ENCODE data around the gene CTNND2. TPM values are rescaled to one million over a fixed set of nuclear protein-coding genes. Genes with fewer than 3 reads are reported as not detected.
"Not testable (repeated sequence)": the region's sequence is repeated elsewhere in the genome, so short reads cannot be mapped to it uniquely, and the experiment has no call there.

The CTNND2 gene
- total RNA-seq, 2 experiments from 2014 or later: not detected

DNA sequence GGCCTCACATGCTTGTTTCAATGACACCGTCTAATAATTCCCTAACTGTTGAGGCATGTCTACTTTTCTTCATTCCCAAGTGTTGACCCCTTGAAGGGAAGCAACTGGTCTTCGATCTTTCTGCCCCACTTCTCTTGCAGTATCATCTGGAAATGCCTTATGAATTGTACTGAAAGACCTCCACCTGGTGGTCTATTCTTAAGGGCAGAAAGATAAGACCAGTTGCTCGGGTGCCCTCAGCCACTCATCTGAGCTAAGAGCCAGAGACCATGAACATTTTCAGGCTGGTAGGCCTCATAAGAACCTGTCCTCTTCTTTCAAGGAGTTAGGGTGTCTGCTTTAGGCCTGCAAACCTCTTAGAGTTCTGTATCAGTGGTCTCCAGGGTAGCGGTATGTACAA, 542.5 kb downstream of the CTNND2 start:
- Mint-ChIP-seq H3K36me3 (ENCODE audit: low read depth) (no peaks in the 10 kb centered on the region), H3K4me3 (no peak overlapping the region), H3K4me1 (no peaks in the 10 kb centered on the region), H3K27ac (no peak overlapping the region), H3K27me3 (no peaks in the 10 kb centered on the region), H3K9me3 (no peaks in the 10 kb centered on the region)
- ChIA-PET CTCF (no interaction called here), POLR2A (no interaction called here)
- no peak for DNase-seq

DNA sequence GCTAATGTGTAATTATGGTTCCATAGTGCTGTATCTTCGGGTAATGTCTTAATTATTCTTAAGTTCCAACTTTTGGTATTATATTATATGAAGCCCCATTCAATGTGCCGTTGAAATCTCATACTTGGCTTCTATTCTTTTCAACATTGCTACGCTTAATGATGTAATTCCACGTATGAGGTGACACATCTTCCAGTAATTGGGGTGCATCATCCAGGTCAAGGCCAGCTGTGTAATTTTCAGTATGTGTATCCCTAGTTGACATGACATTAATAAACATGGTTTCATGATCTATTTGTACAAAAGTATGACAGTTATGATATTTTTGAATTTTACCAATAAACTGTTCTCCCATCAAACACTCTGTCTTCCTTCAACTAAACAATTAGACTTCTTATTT, 546.3 kb downstream of the CTNND2 start:
- Mint-ChIP-seq H3K4me3 (no peak overlapping the region), H3K36me3 (ENCODE audit: low read depth) (no peaks in the 10 kb centered on the region), H3K27me3 (no peaks in the 10 kb centered on the region), H3K4me1 (no peaks in the 10 kb centered on the region), H3K9me3 (no peaks in the 10 kb centered on the region), H3K27ac (no peak overlapping the region)
- ChIA-PET POLR2A (no interaction called here), CTCF (no interaction called here)
- DNase-seq: no peak

DNA sequence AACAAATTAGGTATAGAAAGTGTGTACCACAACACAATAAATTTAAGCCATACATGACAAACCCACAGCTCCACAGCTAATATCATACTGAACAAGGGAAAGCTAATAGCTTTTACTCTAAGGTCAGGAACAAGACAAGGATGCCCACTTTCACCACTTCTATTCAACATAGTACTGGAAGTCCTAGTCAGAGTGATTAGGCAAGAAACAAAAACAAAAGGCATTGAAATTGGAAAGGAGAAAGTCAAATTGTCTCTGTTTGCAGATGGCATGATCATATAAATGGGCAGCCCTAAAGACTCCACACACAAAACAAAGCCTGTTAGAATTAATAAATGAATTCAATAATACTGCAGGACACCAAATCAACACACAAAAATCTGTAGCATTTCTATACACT, 548.8 kb downstream of the CTNND2 start:
- no peak for DNase-seq
- no peaks in the 10 kb centered on the region for H3K4me1 Mint-ChIP-seq
- ChIA-PET CTCF (no interaction called here), POLR2A (no interaction called here)
- H3K9me3 Mint-ChIP-seq: no peaks in the 10 kb centered on the region
- no peaks in the 10 kb centered on the region for H3K36me3 Mint-ChIP-seq (ENCODE audit: low read depth)
- H3K27ac Mint-ChIP-seq: no peak overlapping the region
- H3K27me3 Mint-ChIP-seq: no peaks in the 10 kb centered on the region
- H3K4me3 Mint-ChIP-seq: no peak overlapping the region

DNA sequence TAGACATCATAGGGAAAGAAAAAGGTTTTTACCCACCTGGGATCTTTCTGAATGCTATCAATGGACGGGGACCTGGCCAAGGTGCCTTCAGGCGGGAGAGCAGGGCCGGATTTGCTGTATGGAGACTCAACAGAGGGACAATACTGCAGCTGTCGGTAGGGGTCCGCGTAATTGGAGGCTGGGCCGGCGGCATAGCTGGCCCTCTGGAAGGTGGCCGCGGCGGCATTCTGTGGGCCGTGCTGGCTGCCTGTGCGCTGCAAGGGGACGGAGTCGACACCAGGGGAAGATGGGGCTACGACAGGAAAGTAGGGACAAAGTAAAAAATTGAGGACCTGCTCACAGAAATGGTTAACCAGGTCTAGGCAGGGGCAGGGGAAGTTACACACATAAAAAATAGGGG, 557.9 kb downstream of the CTNND2 start:
- CTCF ChIA-PET: no interaction called here
- H3K36me3 Mint-ChIP-seq (ENCODE audit: low read depth): no peaks in the 10 kb centered on the region

DNA sequence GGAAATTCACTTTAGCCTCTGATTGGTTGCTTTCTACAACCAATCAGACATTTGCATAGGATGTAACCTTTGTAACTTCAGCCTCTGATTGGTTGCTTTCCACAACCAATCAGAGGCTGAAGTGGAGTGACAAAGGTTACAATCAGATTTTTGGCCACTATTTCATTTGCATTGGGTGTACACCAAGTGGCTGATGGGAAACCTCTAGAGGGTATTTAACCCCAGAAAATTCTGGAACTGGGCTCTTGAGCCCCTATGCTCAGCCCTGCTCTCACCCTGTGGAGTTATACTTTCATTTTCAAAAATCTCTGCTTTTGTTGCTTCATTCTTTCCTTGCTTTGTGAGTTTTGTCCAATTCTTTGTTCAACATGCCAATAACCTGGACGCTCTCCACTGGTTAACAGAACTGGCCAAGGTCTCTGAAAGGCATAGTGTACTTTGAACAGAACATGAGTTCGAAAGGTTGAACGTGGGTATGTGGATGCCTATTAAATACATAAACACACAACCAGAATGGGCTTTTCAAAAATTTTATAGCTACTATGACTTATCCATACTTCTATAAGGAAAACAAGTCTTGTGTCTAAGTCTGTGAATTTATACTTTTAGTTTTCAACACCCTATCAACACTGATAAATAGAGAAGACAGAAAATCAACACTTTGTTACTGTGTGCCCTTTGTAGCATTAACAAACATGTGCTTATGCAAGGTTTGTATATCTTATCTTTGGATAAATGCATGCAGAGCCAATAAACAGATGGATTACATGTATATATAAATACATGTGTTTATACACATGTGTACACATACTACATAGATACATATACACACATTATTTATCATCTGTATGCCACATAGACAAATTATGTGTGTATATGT, 568.1 kb downstream of the CTNND2 start:
- ChIA-PET CTCF (no interaction called here), POLR2A (no interaction called here)
- DNase-seq: no peak
- no peak overlapping the region for H3K4me3 Mint-ChIP-seq
- H3K36me3 Mint-ChIP-seq (ENCODE audit: low read depth): no peaks in the 10 kb centered on the region
- no peak overlapping the region for H3K27ac Mint-ChIP-seq
- no peaks in the 10 kb centered on the region for H3K27me3 Mint-ChIP-seq
- no peaks in the 10 kb centered on the region for H3K4me1 Mint-ChIP-seq
- H3K9me3 Mint-ChIP-seq: no peaks in the 10 kb centered on the region

More for the DNA sequence above, 557.9 kb downstream of the CTNND2 start:
- POLR2A ChIA-PET: no interaction called here
- DNase-seq: no peak
- Mint-ChIP-seq H3K27me3 (no peaks in the 10 kb centered on the region), H3K4me3 (no peak overlapping the region), H3K4me1 (no peaks in the 10 kb centered on the region), H3K27ac (no peak overlapping the region), H3K9me3 (no peaks in the 10 kb centered on the region)

DNA sequence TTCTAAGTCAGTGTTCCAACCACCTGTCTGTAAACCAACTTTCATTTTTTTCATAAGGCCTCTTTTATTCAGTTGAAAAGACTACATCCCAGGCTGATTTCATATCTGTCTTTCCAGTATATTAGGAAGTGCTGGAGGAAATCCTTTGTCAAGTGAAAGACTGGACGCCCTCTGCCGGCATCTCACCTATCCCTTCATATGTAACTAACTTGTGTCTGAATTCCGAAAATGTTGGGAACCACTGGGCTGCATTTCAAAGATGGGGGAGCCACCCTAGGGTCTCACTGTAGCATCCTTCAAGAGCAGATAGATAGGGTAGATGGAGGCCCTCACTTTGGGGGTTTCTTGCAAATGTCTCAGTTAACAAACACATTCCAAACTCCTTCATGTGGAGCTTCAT, 569.8 kb downstream of the CTNND2 start:
- Mint-ChIP-seq H3K9me3 (no peaks in the 10 kb centered on the region), H3K4me1 (no peaks in the 10 kb centered on the region), H3K4me3 (no peak overlapping the region), H3K27ac (no peak overlapping the region), H3K36me3 (ENCODE audit: low read depth) (no peaks in the 10 kb centered on the region), H3K27me3 (no peaks in the 10 kb centered on the region)
- CTCF ChIA-PET: no interaction called here
- POLR2A ChIA-PET: no interaction called here
- DNase-seq: no peak

DNA sequence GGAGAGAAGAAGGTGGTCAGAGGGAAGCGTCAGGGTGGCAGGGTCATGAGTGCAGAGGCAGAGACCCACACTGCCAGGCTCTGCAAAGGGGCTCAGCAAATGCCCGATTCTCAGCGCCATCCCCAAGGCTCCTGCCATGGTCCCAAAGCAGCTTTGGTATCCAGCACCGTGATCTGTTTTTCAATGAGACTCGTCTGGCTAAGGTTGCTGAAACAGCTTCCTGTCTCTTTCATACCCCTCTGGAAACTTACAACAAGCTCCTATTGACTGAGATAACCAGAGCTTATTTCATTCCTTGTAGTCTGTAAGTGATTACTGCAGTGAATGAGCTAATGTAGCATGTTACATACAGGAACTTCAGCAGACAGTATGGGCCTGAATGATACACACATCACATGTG, 574.6 kb downstream of the CTNND2 start:
- POLR2A ChIA-PET: no interaction called here
- CTCF ChIA-PET: no interaction called here
- Mint-ChIP-seq H3K27ac (no peak overlapping the region), H3K4me3 (no peak overlapping the region), H3K27me3 (peaks cover 3% of the 10 kb centered on the region), H3K4me1 (no peaks in the 10 kb centered on the region), H3K36me3 (ENCODE audit: low read depth) (no peaks in the 10 kb centered on the region), H3K9me3 (peaks cover 2% of the 10 kb centered on the region)
- DNase-seq: no peak

DNA sequence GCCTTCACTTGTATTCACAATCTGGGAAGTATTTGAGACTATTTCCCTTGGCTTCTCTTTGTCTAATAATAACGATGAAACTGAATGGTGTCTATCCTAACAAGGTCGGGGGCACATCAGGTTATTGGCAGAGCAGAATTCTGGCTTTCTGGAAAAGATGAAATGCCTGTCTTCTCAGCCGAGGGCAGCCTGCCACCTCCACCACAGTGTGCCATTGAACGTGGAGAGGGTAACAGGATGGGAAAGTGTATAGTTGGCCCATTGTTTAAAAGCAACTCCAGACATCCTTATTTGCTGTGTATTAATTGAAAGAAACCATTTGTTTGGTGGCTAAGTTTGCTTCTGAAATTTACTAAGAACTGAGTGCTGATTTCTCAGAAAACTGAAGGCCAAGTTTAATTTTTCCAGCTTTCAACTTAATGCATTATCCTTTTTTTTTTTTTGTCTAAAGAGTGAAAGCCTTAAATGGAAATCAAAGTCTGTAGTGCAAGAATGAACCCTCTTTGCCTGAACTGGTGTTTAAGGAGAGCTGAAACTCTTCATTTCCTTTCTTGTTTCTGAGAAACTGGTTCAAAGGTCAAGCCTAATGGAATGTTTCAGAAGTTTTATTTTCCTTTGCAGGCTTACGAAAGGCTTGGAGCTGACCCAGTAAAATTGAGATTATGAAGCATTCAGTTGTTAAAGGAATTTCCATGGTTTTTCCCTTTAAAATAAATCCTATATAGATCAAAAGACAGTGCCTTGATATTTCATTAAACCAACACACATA, 579.5 kb downstream of the CTNND2 start:
- H3K4me1 Mint-ChIP-seq: no peaks in the 10 kb centered on the region
- no peak overlapping the region for H3K4me3 Mint-ChIP-seq
- H3K27me3 Mint-ChIP-seq: peaks cover 3% of the 10 kb centered on the region
- no peak overlapping the region for H3K27ac Mint-ChIP-seq
- CTCF ChIA-PET: no interaction called here
- POLR2A ChIA-PET: no interaction called here
- no peak for DNase-seq
- H3K36me3 Mint-ChIP-seq (ENCODE audit: low read depth): no peaks in the 10 kb centered on the region
- peaks cover 2% of the 10 kb centered on the region for H3K9me3 Mint-ChIP-seq

DNA sequence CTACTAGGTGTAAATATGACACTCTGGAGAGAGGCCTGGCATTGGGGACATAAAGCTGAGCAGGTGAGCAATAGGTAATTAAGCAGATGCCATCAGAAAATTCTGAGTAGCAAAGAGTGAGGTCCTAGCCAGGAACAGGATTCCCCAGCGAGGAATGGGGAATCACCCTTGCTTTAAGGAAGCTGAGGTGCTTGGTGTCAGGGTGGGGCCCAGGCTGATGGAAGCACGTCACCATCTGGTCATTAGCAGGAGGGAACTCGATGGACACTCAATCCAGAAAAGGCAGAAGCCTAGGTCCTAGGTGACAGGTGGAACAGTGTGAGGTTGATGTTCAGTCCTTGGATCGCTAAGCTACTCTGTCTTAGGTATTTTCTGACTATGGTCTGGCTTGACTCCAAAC, 580.5 kb downstream of the CTNND2 start:
- Mint-ChIP-seq H3K27me3 (peaks cover 3% of the 10 kb centered on the region), H3K9me3 (peaks cover 2% of the 10 kb centered on the region), H3K4me3 (no peak overlapping the region), H3K27ac (no peak overlapping the region), H3K36me3 (ENCODE audit: low read depth) (no peaks in the 10 kb centered on the region), H3K4me1 (no peaks in the 10 kb centered on the region)
- no peak for DNase-seq
- ChIA-PET CTCF (no interaction called here), POLR2A (no interaction called here)

DNA sequence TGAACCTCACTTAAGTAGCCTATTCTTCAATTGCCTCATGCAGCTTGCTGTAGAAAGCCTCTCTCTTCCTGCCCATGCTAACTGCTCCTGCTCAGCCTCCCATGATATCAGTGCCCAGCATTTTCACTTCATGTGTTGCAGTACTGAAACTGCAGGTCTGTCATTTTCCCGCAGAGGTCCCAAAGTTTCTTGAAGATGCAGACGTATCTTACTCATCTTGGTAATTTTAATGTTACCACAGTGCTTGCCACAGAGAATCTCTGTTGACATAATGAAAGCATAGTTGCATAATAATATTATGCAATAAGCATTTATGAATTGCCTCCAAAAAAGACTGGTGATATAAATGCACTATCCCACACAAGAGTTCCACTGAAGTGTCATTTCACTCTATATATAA, 582.1 kb downstream of the CTNND2 start:
- peaks cover 2% of the 10 kb centered on the region for H3K9me3 Mint-ChIP-seq
- ChIA-PET POLR2A (no interaction called here), CTCF (no interaction called here)
- no peaks in the 10 kb centered on the region for H3K36me3 Mint-ChIP-seq (ENCODE audit: low read depth)
- no peak overlapping the region for H3K4me3 Mint-ChIP-seq
- H3K4me1 Mint-ChIP-seq: no peaks in the 10 kb centered on the region
- no peak for DNase-seq
- H3K27ac Mint-ChIP-seq: no peak overlapping the region
- peaks cover 3% of the 10 kb centered on the region for H3K27me3 Mint-ChIP-seq

DNA sequence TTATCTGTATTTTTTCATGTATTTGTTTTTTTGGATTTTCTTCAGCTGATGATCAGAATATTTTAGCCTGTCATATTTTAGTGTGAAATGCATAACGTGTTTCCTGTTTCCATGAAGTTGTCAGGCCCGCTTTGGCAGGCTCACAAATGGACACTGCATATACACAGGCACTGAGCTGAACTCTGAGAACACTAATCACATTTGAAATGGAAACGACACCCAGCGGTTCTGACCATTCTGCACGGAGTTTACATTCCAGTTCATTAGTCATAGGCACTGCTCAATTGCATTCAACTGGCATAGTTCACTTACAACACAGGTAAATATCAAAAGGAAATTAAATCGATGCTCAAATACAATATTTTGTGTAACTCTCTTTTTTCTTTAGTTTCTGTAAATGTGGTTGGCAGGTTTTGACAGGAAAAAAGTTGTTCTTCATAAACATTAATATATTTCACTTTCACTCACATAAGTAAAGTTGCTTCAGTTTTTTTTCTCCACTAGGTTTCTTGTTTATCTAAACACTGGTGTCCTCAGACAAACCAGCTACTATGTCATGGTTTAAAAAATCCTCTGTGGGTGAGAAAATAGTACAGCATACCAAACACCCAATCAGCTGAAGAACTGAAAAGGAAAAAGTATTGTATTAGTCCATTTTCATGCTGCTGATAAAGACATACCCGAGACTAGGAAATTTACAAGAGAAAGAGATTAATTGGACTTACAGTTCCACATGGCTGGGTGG, 584.2 kb downstream of the CTNND2 start:
- H3K36me3 Mint-ChIP-seq (ENCODE audit: low read depth): no peaks in the 10 kb centered on the region

DNA sequence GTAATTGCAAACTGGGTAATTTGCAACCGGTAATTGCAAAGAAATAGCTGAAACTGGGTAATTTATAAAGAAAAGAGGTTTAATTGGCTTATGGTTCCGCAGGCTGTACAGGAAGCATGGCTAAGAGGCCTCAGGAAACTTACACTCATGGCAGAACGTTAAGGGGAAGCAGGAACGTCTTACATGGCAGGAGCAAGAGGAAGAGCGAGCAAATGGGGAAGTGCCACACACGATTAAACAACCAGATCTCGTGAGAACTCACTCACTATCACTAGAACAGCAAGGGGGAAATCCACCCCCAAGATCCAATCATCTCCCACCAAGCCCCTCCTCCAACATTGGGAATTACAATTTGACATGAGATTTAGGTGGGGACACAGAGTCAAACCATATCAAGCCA, 590.6 kb downstream of the CTNND2 start:
- CTCF ChIA-PET; POLR2A ChIA-PET; DNase-seq; H3K4me1 Mint-ChIP-seq; H3K9me3 Mint-ChIP-seq; H3K36me3 Mint-ChIP-seq (ENCODE audit: low read depth); H3K27ac Mint-ChIP-seq; H3K4me3 Mint-ChIP-seq; H3K27me3 Mint-ChIP-seq: not testable (repeated sequence)

More for the DNA sequence above, 584.2 kb downstream of the CTNND2 start:
- no peaks in the 10 kb centered on the region for H3K9me3 Mint-ChIP-seq
- no peak overlapping the region for H3K4me3 Mint-ChIP-seq
- no peak overlapping the region for H3K27ac Mint-ChIP-seq
- ChIA-PET POLR2A (no interaction called here), CTCF (no interaction called here)
- DNase-seq: no peak
- no peaks in the 10 kb centered on the region for H3K4me1 Mint-ChIP-seq
- H3K27me3 Mint-ChIP-seq: no peaks in the 10 kb centered on the region

DNA sequence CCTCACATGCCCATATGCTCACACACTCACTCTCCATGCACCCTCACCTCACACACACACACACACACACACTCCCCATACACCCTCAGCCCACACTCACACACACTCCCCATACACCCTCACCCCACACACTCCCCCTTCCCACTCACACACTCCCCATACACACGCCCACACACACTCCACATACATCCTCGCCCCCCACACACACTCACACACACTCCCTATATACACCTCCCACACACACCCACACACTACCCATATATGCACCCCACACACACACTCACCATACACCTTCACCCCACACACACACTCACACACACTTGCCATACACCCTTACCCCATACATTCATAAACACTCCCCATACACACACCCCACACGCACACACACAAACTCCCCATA, 592.5 kb downstream of the CTNND2 start:
- ChIA-PET CTCF (no interaction called here), POLR2A (no interaction called here)
- Mint-ChIP-seq H3K9me3 (no peaks in the 10 kb centered on the region), H3K27me3 (no peaks in the 10 kb centered on the region), H3K36me3 (ENCODE audit: low read depth) (no peaks in the 10 kb centered on the region), H3K4me3 (no peak overlapping the region), H3K27ac (no peak overlapping the region), H3K4me1 (no peaks in the 10 kb centered on the region)
- no peak for DNase-seq

Measured in activated CD4-positive, alpha-beta memory T cell treated with anti-CD3 and anti-CD28 coated beads, Interleukin-2, amount 10 ng/mL, durations not matched to agents 7 days and 5 days (primary cell).